Measurements from ENCODE around the gene TOR1B. TPM values are rescaled to one million over a fixed set of nuclear protein-coding genes. Genes with fewer than 3 reads are reported as not detected.

Gene TOR1B
- total and polyA plus RNA-seq, 7 experiments from 2014 or later: 10.9 to 30.9 (median 21.7) TPM

GRCh38 chr9:129834489-129835127, 31.6 kb downstream of the TOR1B start:
- Histone ChIP-seq H3K9me3 (ENCODE audit: control insufficient read depth in 2 of 3, low read length in 3 of 3) (no peaks in the 10 kb centered on the region), H3K36me3 (ENCODE audit: control insufficient read depth in 2 of 3, insufficient read depth in 3 of 3, low read length in 3 of 3) (peaks cover 21 to 49% (median 28%) of the 10 kb centered on the region in 3 experiments), H3K27ac (ENCODE audit: low read depth, low read length) (peak overlapping the region; percentile 97), H3K4me3 (ENCODE audit: low read length) (peak overlapping the region; percentile 96), H3K27me3 (ENCODE audit: control insufficient read depth in 2 of 2, insufficient read depth in 2 of 2, low read length in 2 of 2) (no peaks in the 10 kb centered on the region), H3K4me1 (ENCODE audit: control insufficient read depth in 2 of 2, insufficient read depth in 2 of 2, low read length in 2 of 2) (peaks cover 30 to 43% of the 10 kb centered on the region in 2 donors)
- DNase-seq: peak in 7 of 9 donors; percentile 22 to 66 (median 62)
- Mint-ChIP-seq H3K9me3 (no peaks in the 10 kb centered on the region), H3K4me3 (peak overlapping the region; percentile 86 to 99 (median 98)), H3K4me1 (peaks cover 38 to 60% (median 52%) of the 10 kb centered on the region in 7 donors), H3K27ac (peak overlapping the region; percentile 91 to 99 (median 98)), H3K27me3 (no peaks in the 10 kb centered on the region), H3K36me3 (peaks cover 0 to 30% (median 17%) of the 10 kb centered on the region in 5 donors)
- peak; percentile 36 for ATAC-seq
- intact Hi-C loops (cut with micrococcal nuclease): loop anchor here (1.0 to 10.0 kb wide), 12 partner anchors 10 to 402 kb away; partner anchors contain the start of genes TOR1A (in 2 of the 2), TOR1B (in 2 of the 2) and FNBP1 (in 1 of the 2)
- POLR2A ChIA-PET: interaction anchor here (0.6 to 11.4 kb wide), 16 partner anchors 8 to 219 kb away, joined by 3 to 162 read pairs (median 3); partner anchors contain the start of genes GPR107 and TOR1A
- CTCF ChIA-PET: interaction anchor here (0.9 to 1.9 kb wide), 5 partner anchors 9 to 54 kb away, joined by 3 to 6 read pairs (median 3); no protein-coding TSS in a partner anchor

DNA sequence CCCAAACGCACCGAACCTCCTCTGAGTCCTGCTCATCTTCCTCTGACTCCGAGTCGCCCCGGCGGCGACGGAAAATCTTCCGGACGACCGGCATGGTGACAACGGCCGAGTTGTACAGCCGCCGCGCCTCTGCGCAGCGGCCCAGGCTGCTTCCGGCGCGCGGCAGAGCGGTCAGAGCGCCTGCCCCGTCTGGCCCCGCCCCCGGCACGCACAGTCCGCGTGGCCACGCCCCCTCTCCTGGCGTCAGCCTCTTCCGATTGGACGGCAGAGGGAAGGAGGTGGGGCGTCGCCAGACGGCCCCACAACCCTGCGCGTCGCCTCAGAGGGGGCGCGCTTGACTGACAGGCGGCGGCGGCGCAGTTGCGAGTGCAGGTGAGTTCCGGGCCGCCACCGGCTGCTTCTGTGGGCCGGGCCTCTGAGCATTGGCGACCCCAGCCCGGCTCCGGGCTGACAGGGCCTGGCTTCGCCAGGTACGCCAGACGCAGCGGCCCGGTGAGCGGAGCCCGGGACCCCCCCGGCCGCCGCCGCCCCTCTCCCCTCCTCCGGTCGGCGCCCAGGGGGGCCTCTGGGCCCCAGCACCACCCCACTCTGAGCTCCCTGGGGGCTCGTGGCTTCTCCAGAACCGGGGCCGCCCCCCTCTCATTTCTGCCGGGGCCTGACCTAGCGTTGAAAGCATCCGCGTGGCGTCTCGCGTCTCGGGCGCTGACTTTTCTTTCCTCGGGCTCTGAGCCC, 32.3 kb downstream of the TOR1B start, which contains the start of the genes C9orf78 and USP20:
TSS of gene C9orf78 (minus strand) at position 148 of the 732 bp plus-strand sequence. CDS start at position 94, 54 bp downstream.
TSS of gene USP20 (plus strand) at position 331 of the 732 bp plus-strand sequence. CDS start 17,098 bp downstream, outside the sequence.
- H3K27me3 Mint-ChIP-seq: no peaks in the 10 kb centered on the region
- intact Hi-C loops (cut with micrococcal nuclease): loop anchor here (1.0 to 10.0 kb wide), 12 partner anchors 11 to 401 kb away; partner anchors contain the start of genes TOR1A (in 2 of the 2), TOR1B (in 2 of the 2) and FNBP1 (in 1 of the 2)
- no peaks in the 10 kb centered on the region for H3K9me3 Mint-ChIP-seq
- Histone ChIP-seq H3K27ac (ENCODE audit: low read depth, low read length) (peak within 1 kb of the TSS; percentile 97), H3K36me3 (ENCODE audit: control insufficient read depth in 2 of 3, insufficient read depth in 3 of 3, low read length in 3 of 3) (peaks cover 20 to 42% (median 23%) of the 10 kb centered on the region in 3 experiments), H3K4me1 (ENCODE audit: control insufficient read depth in 2 of 2, insufficient read depth in 2 of 2, low read length in 2 of 2) (peaks cover 37 to 50% of the 10 kb centered on the region in 2 donors), H3K4me3 (ENCODE audit: low read length) (peak within 1 kb of the TSS; percentile 96), H3K9me3 (ENCODE audit: control insufficient read depth in 2 of 3, low read length in 3 of 3) (no peaks in the 10 kb centered on the region), H3K27me3 (ENCODE audit: control insufficient read depth in 2 of 2, insufficient read depth in 2 of 2, low read length in 2 of 2) (no peaks in the 10 kb centered on the region)
- peak within 1 kb of the TSS; percentile 86 to 99 (median 98) for H3K4me3 Mint-ChIP-seq
- ChIA-PET POLR2A (interaction anchor here (0.6 to 11.4 kb wide), 18 partner anchors 8 to 218 kb away, joined by 3 to 162 read pairs (median 4); partner anchors contain the start of genes TOR1A and TOR1B), CTCF (interaction anchor here (0.9 to 1.9 kb wide), 3 partner anchors 9 to 50 kb away, joined by 3 to 6 read pairs (median 3); no protein-coding TSS in a partner anchor)
- ATAC-seq (peak; percentile 98), DNase-seq (peak; percentile 95 to 99 (median 98))
- H3K4me1 Mint-ChIP-seq: peaks cover 41 to 66% (median 58%) of the 10 kb centered on the region in 7 donors
- H3K36me3 Mint-ChIP-seq: peaks cover 0 to 28% (median 15%) of the 10 kb centered on the region in 5 donors
- H3K27ac Mint-ChIP-seq: peak within 1 kb of the TSS; percentile 91 to 99 (median 98)

DNA sequence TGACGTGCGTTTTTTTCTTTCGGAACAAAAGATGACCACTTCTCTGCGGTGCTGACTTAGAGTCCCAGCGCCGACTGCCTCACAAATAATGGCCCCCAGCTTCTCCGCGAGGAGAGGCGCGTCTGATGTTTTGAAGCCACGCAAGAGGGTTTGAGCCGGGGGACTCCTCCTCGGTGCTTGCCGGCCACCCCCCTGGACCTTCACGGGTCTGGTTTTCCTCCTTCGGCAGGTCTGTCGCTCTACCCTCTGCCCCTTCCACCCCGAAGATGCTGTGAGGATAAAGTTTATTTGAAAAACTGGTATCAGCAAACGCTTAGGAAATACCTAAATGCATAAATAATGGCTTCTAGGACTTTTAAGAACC, 32.9 kb downstream of the TOR1B start:
- POLR2A ChIA-PET: interaction anchor here (0.6 to 11.4 kb wide), 10 partner anchors 9 to 217 kb away, joined by 3 to 162 read pairs (median 6); partner anchors contain the start of genes TOR1A and TOR1B
- Histone ChIP-seq H3K4me3 (ENCODE audit: low read length) (peak overlapping the region; percentile 69), H3K27ac (ENCODE audit: low read depth, low read length) (peak overlapping the region; percentile 97), H3K36me3 (ENCODE audit: control insufficient read depth in 2 of 3, insufficient read depth in 3 of 3, low read length in 3 of 3) (peaks cover 14 to 36% (median 19%) of the 10 kb centered on the region in 3 experiments), H3K4me1 (ENCODE audit: control insufficient read depth in 2 of 2, insufficient read depth in 2 of 2, low read length in 2 of 2) (peaks cover 38 to 55% of the 10 kb centered on the region in 2 donors), H3K27me3 (ENCODE audit: control insufficient read depth in 2 of 2, insufficient read depth in 2 of 2, low read length in 2 of 2) (no peaks in the 10 kb centered on the region), H3K9me3 (ENCODE audit: control insufficient read depth in 2 of 3, low read length in 3 of 3) (no peaks in the 10 kb centered on the region)
- Mint-ChIP-seq H3K27me3 (no peaks in the 10 kb centered on the region), H3K4me1 (peaks cover 45 to 71% (median 62%) of the 10 kb centered on the region in 7 donors), H3K9me3 (no peaks in the 10 kb centered on the region), H3K36me3 (peaks cover 0 to 26% (median 12%) of the 10 kb centered on the region in 5 donors), H3K4me3 (peak overlapping the region; percentile 86 to 98 (median 95)), H3K27ac (peak overlapping the region; percentile 91 to 97 (median 96))
- DNase-seq (no peak), ATAC-seq (no peak)
- CTCF ChIA-PET: interaction anchor here (1.9 kb wide), 1 partner anchor 49 kb away, joined by 6 read pairs; no protein-coding TSS in a partner anchor
- intact Hi-C loops (cut with micrococcal nuclease): loop anchor here (1.0 to 10.0 kb wide), 12 partner anchors 12 to 400 kb away; partner anchors contain the start of genes TOR1A (in 2 of the 2), TOR1B (in 2 of the 2) and FNBP1 (in 1 of the 2)

DNA sequence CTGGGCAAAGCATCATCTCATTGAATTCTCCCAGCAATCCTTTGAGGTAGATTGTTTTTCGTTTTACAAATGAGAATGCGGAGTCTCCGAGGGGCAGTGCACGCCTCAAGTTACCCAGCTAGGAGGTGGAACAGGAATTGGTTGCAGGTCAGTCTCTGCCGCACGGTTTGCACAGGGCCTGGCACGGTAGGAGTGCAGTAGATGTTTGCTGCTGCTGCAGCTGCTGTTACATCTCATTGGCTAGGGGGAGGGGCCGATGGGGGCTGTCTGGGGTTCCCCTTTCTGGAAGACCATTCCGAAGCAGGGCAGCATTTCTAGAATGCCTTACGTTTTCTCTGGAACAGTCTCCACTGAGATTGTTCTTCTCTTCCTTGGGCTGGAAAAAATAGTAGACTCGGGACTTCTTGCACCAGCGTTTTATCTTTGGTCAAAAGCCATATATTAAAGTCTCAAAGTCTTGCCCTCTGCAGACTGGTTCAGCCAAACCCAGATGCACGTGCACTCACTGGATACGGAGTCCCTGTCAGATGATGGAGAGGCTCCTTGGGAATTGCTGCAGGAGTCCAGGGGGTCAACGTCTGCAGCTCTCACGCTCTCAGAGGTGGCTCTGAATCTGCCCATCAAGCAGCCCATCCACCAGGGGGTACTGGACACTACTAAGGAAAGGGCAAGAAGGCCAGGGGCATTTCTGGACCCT, 33.5 kb downstream of the TOR1B start:
- Histone ChIP-seq H3K9me3 (ENCODE audit: control insufficient read depth in 2 of 3, low read length in 3 of 3) (no peaks in the 10 kb centered on the region), H3K36me3 (ENCODE audit: control insufficient read depth in 2 of 3, insufficient read depth in 3 of 3, low read length in 3 of 3) (peaks cover 10 to 30% (median 14%) of the 10 kb centered on the region in 3 experiments), H3K27me3 (ENCODE audit: control insufficient read depth in 2 of 2, insufficient read depth in 2 of 2, low read length in 2 of 2) (no peaks in the 10 kb centered on the region), H3K4me3 (ENCODE audit: low read length) (peak overlapping the region; percentile 69), H3K27ac (ENCODE audit: low read depth, low read length) (peak overlapping the region; percentile 97), H3K4me1 (ENCODE audit: control insufficient read depth in 2 of 2, insufficient read depth in 2 of 2, low read length in 2 of 2) (peaks cover 38 to 61% of the 10 kb centered on the region in 2 donors)
- no peaks in the 10 kb centered on the region for H3K27me3 Mint-ChIP-seq
- peaks cover 49 to 77% (median 69%) of the 10 kb centered on the region in 7 donors for H3K4me1 Mint-ChIP-seq
- intact Hi-C loops (cut with micrococcal nuclease): loop anchor here in 1 of 2 donors (5.0 to 10.0 kb wide), 2 partner anchors 126 to 398 kb away; no protein-coding TSS in a partner anchor
- ChIA-PET POLR2A (interaction anchor here (0.7 to 11.4 kb wide), 13 partner anchors 9 to 1921 kb away, joined by 3 to 162 read pairs (median 4); partner anchors contain the start of gene TOR1A), CTCF (interaction anchor here (0.6 to 1.6 kb wide), 4 partner anchors 27 to 263 kb away, joined by 3 to 10 read pairs (median 4); no protein-coding TSS in a partner anchor)
- H3K27ac Mint-ChIP-seq: peak overlapping the region; percentile 91 to 97 (median 96)
- H3K4me3 Mint-ChIP-seq: peak overlapping the region; percentile 86 to 98 (median 95)
- peak in 8 of 9 donors; percentile 19 to 73 (median 27) for DNase-seq
- peaks cover 0 to 29% (median 10%) of the 10 kb centered on the region in 5 donors for H3K36me3 Mint-ChIP-seq
- ATAC-seq: no peak
- no peaks in the 10 kb centered on the region for H3K9me3 Mint-ChIP-seq

GRCh38 chr9:129838707-129839259, 35.8 kb downstream of the TOR1B start:
- Histone ChIP-seq H3K4me1 (ENCODE audit: control insufficient read depth in 2 of 2, insufficient read depth in 2 of 2, low read length in 2 of 2) (peaks cover 33 to 65% of the 10 kb centered on the region in 2 donors), H3K36me3 (ENCODE audit: control insufficient read depth in 2 of 3, insufficient read depth in 3 of 3, low read length in 3 of 3) (peaks cover 0 to 12% (median under 1%) of the 10 kb centered on the region in 3 experiments), H3K27me3 (ENCODE audit: control insufficient read depth in 2 of 2, insufficient read depth in 2 of 2, low read length in 2 of 2) (no peaks in the 10 kb centered on the region), H3K27ac (ENCODE audit: low read depth, low read length) (peak overlapping the region; percentile 64), H3K4me3 (ENCODE audit: low read length) (peak overlapping the region; percentile 41), H3K9me3 (ENCODE audit: control insufficient read depth in 2 of 3, low read length in 3 of 3) (no peaks in the 10 kb centered on the region)
- DNase-seq (peak in 4 of 9 donors; percentile 17 to 47 (median 34)), ATAC-seq (no peak)
- POLR2A ChIA-PET: interaction anchor here (0.5 to 11.4 kb wide), 13 partner anchors 9 to 1090 kb away, joined by 3 to 162 read pairs (median 3); no protein-coding TSS in a partner anchor
- peak overlapping the region; percentile 82 to 98 (median 86) for H3K4me3 Mint-ChIP-seq
- H3K27me3 Mint-ChIP-seq: no peaks in the 10 kb centered on the region
- H3K4me1 Mint-ChIP-seq: peaks cover 45 to 80% (median 70%) of the 10 kb centered on the region in 7 donors
- H3K27ac Mint-ChIP-seq: peak overlapping the region; percentile 87 to 97 (median 93)
- no peaks in the 10 kb centered on the region for H3K9me3 Mint-ChIP-seq
- CTCF ChIA-PET: interaction anchor here (0.8 to 1.7 kb wide), 3 partner anchors 12 to 46 kb away, joined by 3 to 4 read pairs (median 4); no protein-coding TSS in a partner anchor
- peaks cover 0 to 25% (median 6%) of the 10 kb centered on the region in 5 donors for H3K36me3 Mint-ChIP-seq
- intact Hi-C loops (cut with micrococcal nuclease): loop anchor here (1.0 to 10.0 kb wide), 3 partner anchors 16 to 396 kb away; no protein-coding TSS in a partner anchor
